NCI-H146 treated with DMSO at 0.1 percent for 48 hours (cell line): ENCODE results near the gene RNF130.
"Not testable (repeated sequence)": the region's sequence is repeated elsewhere in the genome, so short reads cannot be mapped to it uniquely, and the experiment has no call there.

Source experiments
- DNase-seq: peaks from one replicate; lab custom pipeline; 2025; ENCODE audit not compliant: unreplicated experiment; lab: John Stamatoyannopoulos, UW

The RNF130 gene

DNA sequence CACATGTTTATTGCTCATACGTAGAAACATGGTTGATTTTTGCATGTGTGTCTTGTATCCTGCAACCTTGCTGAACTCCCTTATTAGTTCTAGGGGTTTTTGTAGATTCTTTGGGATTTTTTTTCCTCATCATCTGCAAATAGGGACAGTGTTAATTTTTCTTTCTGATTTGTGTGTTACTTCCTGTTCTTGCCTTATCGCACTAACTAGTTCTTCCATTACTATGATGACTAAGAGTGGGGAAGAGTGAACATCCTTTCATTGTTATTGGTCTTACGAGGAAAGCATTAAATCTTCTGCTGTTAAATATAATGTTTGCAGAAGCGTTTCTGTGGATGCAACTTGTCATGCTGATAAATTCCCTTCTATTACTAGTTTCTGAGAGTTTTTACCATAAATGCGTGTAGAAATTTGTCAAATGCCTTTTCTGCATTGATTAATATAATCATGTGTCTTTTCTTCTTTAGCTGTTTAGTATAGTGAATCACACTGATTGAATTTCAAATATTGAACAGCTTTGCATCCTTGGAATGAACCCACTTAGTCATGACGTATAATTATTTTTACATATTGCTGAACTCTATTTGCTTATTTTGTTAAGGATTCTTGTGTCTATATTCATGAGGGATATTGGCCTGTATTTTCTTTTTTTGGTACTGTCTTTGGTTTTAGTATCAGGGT, 32.1 kb upstream of the RNF130 start:
- no peak for DNase-seq

GRCh38 chr5:180102636-180103035, 31.1 kb upstream of the RNF130 start:
- DNase-seq: no peak

- no peak for DNase-seq
These were observed 30.0 kb upstream of the RNF130 start for GRCh38 chr5:180101451-180102105.

DNA sequence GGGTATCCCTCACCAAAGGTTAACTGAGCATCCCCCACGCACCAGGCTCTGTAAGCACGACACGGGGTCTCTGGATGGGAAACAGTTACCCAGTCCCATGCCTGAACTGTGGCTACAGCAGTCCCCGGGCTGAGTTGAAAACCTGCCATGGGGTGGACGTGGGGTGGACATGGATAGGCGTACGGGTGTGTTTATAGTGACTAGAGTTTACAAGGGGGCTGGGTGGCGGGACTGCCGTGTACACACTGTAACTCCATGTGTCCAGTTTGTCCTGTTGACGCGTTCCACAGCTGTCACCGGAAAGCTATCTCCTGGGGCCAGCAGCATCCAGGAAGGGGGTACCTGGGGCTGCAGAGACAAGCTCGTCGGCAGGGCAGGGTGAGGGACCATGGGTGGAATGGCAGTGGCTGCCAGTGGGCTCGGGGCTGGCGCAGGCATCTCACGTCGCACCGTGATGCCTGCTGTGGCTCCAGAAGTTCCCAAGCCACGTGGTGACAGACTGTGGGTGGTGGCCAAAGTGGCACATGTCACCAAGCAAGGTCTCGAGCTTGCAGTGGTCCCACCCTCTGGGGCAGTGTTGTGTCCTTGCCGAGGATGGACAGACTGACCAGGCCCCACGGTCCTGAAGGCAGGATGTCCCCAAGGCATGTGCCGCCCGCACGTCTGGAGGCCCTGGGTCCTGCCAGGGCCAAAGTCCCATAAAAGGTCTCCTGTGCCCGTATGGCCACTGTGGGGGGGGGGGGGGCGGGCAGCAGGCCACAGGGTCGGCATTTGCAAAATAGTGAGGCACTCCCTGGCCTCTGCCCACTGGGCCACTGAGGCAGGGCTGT, 29.3 kb upstream of the RNF130 start:
- no peak for DNase-seq

DNA sequence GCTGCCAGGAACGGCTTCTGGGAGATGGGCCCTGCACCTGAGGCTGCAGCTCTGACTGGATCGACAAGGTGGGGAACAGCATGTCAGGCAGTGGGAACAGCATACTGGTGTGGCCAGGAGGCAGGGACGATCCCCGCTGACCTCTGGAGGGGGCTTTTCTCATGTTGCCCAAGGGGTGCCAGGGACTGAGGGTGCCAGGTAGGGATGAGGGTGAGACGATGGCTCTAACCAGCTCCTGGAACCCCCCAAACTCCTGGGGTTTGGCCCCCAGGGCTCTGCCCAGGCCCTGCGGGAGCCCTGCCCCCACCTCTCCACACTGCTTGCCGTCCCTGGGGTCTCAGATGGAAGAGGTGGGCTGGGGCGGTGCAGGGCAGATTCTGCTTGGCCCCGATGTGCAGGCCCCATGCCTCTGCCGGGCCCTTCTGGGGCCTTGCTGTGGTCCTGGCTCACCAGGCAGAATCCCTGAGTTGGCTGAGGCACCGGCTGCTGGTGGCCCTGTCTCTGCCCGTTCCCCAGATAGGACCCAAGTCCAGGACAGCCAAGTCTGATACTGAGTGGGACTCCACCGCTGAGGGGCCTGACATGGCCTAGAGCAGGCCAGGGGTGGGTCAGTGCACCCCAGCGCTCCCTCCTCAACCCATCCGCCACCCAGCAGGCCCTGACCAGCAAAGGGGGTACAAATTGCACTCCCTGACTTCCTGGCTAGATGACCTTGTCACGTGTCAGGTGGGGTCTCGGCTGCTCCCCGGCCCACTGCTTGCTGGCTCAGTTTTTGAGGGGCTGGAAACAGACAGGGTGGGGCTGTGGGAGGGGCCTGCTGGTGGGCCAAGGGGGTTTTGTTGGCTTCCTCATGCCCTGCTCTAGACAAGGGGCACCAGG, 28.4 kb upstream of the RNF130 start:
- DNase-seq: no peak

GRCh38 chr5:180098991-180099732, 27.6 kb upstream of the RNF130 start:
- DNase-seq: no peak

DNA sequence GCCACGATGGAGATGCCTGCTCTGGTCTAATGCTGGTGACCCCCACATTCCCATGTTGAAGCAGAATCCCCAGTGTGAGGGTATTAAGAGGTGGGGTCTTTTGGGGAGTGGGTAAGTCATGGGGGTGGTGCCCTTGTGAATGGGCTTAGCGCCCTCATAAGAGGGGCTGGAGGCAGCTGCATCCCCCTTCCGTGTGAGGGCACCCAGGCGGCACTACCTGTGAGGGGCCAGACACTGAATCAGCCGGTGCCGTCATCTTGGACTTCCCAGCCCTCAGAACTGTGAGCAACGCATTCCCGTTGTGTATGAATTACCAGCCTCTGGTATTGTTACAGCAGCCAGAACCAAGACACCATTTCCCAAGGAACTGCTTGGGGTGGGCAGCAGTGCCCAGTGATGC, 27.0 kb upstream of the RNF130 start:
- no peak for DNase-seq

DNA sequence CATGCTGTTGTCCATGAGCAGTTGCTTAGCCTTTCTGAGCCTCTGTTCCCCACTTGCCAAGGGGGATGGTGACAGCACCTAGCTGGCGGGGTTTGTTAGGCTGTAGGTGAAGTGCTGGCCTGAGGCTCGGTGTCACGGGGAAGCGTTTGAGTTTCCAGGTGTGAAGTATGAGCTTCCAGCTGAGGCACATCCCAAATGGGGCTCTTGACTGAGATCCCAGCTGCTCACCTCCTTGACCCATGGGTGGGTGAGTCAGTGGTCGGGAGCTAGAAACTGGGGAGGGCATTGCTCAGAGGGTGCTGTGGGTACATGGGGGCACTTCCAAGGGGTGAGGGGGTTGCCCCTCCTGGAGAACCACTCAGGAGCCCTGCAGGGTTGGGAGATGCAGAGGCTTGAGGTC, 26.4 kb upstream of the RNF130 start:
- DNase-seq: no peak

DNA sequence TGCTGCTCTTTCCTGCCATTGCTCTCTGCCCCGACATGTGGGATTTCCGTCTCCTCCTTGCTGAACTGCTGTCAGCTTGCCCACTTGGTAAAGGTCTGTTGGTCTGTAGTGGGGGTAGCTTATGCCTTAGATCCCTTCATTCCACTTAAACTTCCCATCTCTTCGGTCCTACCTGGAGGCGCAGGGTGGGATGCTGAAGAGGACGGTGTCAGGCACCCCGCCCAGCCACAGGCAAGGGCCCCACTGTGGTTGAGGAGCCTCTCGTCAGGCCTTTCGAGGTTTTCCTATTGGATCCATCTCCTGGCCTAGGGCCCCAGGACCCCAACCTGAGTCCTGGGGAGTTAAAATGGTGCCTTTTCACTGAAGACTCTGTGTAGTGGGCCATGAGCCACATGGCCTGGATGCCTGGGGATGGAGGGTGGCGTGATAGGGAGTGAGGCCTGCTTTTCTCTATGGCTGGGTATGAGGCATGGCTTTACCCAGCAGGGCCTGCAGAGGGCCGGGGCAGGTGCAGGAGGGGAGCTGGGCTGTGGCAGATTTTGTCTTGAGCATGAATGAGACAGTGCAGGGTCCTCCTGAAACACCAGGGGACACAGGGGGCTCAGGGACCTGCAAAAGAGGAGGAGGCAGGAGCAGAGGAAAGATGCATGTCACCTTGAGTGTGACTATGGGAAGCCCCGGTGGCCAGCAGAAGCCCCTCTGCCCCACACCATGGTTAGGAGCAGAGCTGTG, 25.8 kb upstream of the RNF130 start:
- DNase-seq: no peak

DNA sequence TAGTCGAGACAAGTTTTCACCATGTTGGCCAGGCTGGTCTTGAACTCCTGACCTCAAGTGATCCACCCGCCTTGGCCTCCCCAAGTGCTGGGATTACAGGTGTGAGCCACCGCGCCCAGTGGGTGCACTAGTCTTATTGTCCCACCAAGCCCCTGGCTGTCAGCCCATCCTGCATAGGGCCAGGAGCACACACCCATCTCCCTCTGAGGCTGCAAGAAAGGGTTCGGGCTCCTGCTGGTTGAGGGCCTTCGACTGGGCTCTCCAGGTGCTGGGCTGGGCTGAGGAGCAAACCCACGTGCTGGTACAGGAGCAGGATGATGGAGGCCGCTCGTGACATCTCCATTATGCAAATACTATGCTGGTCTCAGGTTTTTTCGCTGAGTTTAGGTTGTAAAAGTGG, 25.1 kb upstream of the RNF130 start:
- no peak for DNase-seq

- no peak for DNase-seq
These were observed 24.0 kb upstream of the RNF130 start for GRCh38 chr5:180095545-180095944.

DNA sequence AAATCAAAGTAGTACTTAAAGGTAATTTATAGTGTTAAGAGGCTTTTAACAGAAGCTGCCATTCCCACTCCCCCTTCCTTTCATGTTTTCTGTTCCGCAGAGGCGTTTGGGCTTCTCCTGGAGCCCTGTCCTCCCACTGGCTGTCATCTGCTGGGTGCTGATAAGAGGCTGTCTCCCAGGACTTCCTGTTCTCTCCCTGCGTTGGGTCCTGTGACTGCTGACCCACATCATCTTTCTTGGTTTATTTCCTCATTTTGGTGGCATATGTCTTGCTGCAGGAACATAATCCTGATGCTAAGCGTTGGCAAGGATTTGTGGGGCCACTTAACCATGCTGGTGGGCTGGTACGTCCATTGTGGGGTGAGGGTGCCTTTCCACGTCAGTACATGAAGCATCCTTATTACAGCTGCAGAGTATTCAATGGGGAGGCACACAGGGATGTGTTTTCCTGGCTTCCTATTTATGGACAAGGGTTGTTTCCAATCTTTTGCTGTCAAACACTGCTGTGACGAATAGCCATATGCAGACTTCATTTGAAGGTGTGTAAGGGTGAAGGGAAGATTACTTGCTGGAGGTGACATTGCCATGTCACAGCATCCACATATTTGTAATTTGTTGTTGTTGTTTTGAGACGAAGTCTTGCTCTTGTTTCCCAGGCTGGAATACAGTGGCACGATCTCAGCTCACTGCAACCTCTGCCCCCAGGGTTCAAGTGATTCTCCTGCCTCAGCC, 22.3 kb upstream of the RNF130 start:
- no peak for DNase-seq

- DNase-seq: no peak
These were observed 21.7 kb upstream of the RNF130 start for GRCh38 chr5:180093241-180093640.

- DNase-seq: no peak
These were observed 19.4 kb upstream of the RNF130 start for GRCh38 chr5:180090769-180091546.

GRCh38 chr5:180090098-180090768, 18.7 kb upstream of the RNF130 start:
- DNase-seq: no peak

GRCh38 chr5:180089628-180090027, 18.1 kb upstream of the RNF130 start:
- DNase-seq: not testable (repeated sequence)

GRCh38 chr5:180088561-180088960, 17.0 kb upstream of the RNF130 start:
- no peak for DNase-seq
